Type B pancreatic cell (in vitro differentiated cells): ENCODE measurements around the gene ECSCR. TPM values are rescaled to one million over a fixed set of nuclear protein-coding genes. Genes with fewer than 3 reads are reported as not detected.

Source experiments
- DNase-seq: peaks from one replicate; pipeline ENCODE4 v3.0.0; 2021; ENCODE audit warnings: mixed read lengths; ENCODE audit not compliant: unreplicated experiment; ENCODE audit errors: extremely low spot score
- H3K27ac Mint-ChIP-seq: 2 replicates; pipeline ENCODE4 v1.8.0; 2021; ENCODE audit warnings: mild to moderate bottlenecking, mixed read lengths
- H3K27me3 Mint-ChIP-seq: 2 replicates; pipeline ENCODE4 v1.8.0; 2021; ENCODE audit warnings: mixed read lengths
- H3K36me3 Mint-ChIP-seq: 2 replicates; pipeline ENCODE4 v1.8.0; 2021; ENCODE audit warnings: mixed read lengths
- H3K4me1 Mint-ChIP-seq: one replicate; pipeline ENCODE4 v1.8.0; 2021; ENCODE audit warnings: mixed read lengths; ENCODE audit not compliant: unreplicated experiment
- H3K4me3 Mint-ChIP-seq: 2 replicates; pipeline ENCODE4 v1.8.0; 2021; ENCODE audit warnings: mild to moderate bottlenecking, mixed read lengths
- H3K9me3 Mint-ChIP-seq: 2 replicates; pipeline ENCODE4 v1.8.0; 2021; ENCODE audit warnings: mixed read lengths
- total RNA-seq: library from RNA; stranded (reverse); gene quantifications from 2 replicates; pipeline ENCODE4 v1.2.1, GENCODE V29; 2021; ENCODE audit warnings: low replicate concordance
- TF ChIP-seq, protein P1 (sequence below): fragments of 200-600 bp; sonication (generic); conservative IDR thresholded peaks from 2 replicates; pipeline ENCODE4 v1.5.0; 2021; ENCODE audit warnings: antibody characterized with exemption, mild to moderate bottlenecking

Gene ECSCR
- total RNA-seq, 1 donor from 2014 or later = not detected

GRCh38 chr5:139418793-139419192 lies 43.8 kb downstream of the ECSCR start:
- peaks cover 9% of the 10 kb centered on the region for H3K4me1 Mint-ChIP-seq

DNA sequence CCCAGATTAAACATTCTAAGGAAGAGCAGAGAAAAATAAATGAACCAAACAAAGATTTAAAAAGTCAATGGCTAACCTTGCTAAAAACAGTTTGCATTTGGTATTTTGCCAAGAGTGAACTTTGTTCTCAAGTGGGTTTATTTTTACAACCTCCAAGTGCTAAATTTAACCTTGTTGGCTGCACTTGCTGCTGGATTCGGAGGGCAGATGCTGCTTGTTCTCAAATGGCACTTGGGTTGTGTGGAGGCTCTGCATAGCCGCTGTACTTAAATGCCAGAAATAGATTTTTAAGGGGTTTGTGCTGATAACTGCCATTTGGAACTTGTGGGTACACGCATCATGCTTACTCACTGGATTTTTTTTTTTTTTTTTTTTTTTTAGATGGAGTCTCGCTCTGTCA lies 45.3 kb downstream of the ECSCR start:
- Mint-ChIP-seq H3K9me3 (no peaks in the 10 kb centered on the region), H3K4me1 (peaks cover 5% of the 10 kb centered on the region), H3K27me3 (no peaks in the 10 kb centered on the region), H3K27ac (no peak overlapping the region), H3K36me3 (peaks cover 3% of the 10 kb centered on the region), H3K4me3 (no peak overlapping the region)
- no peak for DNase-seq
- TF ChIP-seq, protein P1, sequence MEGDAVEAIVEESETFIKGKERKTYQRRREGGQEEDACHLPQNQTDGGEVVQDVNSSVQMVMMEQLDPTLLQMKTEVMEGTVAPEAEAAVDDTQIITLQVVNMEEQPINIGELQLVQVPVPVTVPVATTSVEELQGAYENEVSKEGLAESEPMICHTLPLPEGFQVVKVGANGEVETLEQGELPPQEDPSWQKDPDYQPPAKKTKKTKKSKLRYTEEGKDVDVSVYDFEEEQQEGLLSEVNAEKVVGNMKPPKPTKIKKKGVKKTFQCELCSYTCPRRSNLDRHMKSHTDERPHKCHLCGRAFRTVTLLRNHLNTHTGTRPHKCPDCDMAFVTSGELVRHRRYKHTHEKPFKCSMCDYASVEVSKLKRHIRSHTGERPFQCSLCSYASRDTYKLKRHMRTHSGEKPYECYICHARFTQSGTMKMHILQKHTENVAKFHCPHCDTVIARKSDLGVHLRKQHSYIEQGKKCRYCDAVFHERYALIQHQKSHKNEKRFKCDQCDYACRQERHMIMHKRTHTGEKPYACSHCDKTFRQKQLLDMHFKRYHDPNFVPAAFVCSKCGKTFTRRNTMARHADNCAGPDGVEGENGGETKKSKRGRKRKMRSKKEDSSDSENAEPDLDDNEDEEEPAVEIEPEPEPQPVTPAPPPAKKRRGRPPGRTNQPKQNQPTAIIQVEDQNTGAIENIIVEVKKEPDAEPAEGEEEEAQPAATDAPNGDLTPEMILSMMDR = no peak

More at GRCh38 chr5:139418793-139419192, 43.8 kb downstream of the ECSCR start:
- peaks cover 6% of the 10 kb centered on the region for H3K36me3 Mint-ChIP-seq
- no peaks in the 10 kb centered on the region for H3K9me3 Mint-ChIP-seq
- no peaks in the 10 kb centered on the region for H3K27me3 Mint-ChIP-seq
- no peak overlapping the region for H3K27ac Mint-ChIP-seq
- H3K4me3 Mint-ChIP-seq = no peak overlapping the region
- no peak for DNase-seq
- TF ChIP-seq, protein P1 = no peak

GRCh38 chr5:139416651-139417050 lies 45.9 kb downstream of the ECSCR start:
- peaks cover 3% of the 10 kb centered on the region for H3K36me3 Mint-ChIP-seq
- no peaks in the 10 kb centered on the region for H3K9me3 Mint-ChIP-seq
- H3K27ac Mint-ChIP-seq = no peak overlapping the region
- no peak for DNase-seq
- TF ChIP-seq, protein P1 = no peak
- no peaks in the 10 kb centered on the region for H3K27me3 Mint-ChIP-seq
- no peak overlapping the region for H3K4me3 Mint-ChIP-seq
- peaks cover 3% of the 10 kb centered on the region for H3K4me1 Mint-ChIP-seq

DNA sequence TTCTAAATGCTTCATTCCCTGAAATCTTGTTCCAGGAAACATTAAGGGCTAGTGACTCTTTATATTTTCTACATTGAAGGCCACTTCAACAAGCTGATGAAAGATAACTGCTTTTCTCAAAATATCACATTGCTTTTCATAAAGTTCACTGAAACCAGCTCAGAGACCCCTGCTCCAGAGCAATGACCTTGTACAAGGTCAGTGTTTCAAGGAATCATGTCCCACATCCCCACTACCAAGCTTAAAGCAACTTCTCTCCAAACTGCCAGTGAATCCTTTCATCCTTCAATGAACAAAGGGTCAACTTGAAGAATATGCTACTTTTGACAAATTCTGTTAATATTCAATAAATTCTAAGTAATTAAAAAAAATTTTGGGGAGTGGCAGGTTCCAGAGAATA lies 46.7 kb downstream of the ECSCR start:
- H3K4me3 Mint-ChIP-seq = no peak overlapping the region
- peaks cover 3% of the 10 kb centered on the region for H3K4me1 Mint-ChIP-seq
- TF ChIP-seq, protein P1 = no peak
- no peaks in the 10 kb centered on the region for H3K9me3 Mint-ChIP-seq
- no peaks in the 10 kb centered on the region for H3K27me3 Mint-ChIP-seq
- no peak for DNase-seq
- peaks cover 3% of the 10 kb centered on the region for H3K36me3 Mint-ChIP-seq
- no peak overlapping the region for H3K27ac Mint-ChIP-seq

GRCh38 chr5:139415221-139415861 lies 47.2 kb downstream of the ECSCR start:
- H3K4me1 Mint-ChIP-seq = peaks cover 3% of the 10 kb centered on the region
- TF ChIP-seq, protein P1 = no peak
- peaks cover 3% of the 10 kb centered on the region for H3K36me3 Mint-ChIP-seq
- H3K27me3 Mint-ChIP-seq = no peaks in the 10 kb centered on the region
- no peak overlapping the region for H3K4me3 Mint-ChIP-seq
- H3K9me3 Mint-ChIP-seq = no peaks in the 10 kb centered on the region
- no peak for DNase-seq
- no peak overlapping the region for H3K27ac Mint-ChIP-seq
